Measurements from ENCODE around the gene PGBD5. TPM values are rescaled to one million over a fixed set of nuclear protein-coding genes. Genes with fewer than 3 reads are reported as not detected.

Gene PGBD5
- polyA plus RNA-seq, 1 donor (not counting 4 experiments of a cell fraction or from before 2014, with no cell fraction given), result 0.28 TPM

DNA sequence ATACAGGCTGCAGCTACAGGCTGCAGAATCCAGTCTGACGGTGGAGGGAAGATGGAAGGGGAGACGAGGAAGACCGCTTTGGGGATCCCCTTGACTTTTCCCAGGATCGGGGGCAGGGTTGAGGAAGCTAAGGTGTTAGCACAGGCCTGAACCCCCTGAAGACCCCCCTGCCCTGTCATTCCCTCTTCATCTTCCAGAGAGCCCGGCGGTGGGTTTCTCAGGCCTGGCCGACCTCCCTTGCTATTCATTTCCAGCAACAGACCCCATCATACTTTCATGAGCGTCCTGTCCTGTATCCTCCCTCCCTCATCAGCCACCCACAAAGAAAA lies 112.0 kb downstream of the PGBD5 start:
- dilution Hi-C loops (cut with MboI; ENCODE audit: extremely low pct_ligation_motif_present, low sequenced_read_pairs), result no loop called here
- DNase-seq (ENCODE audit: low read depth, low spot score), result no peak
- FAIRE-seq, result no peak
- Histone ChIP-seq H3K4me1 (ENCODE audit: control insufficient read depth, extremely low read depth, insufficient read depth, low read length) (no peaks in the 10 kb centered on the region), H3K9me1 (ENCODE audit: control insufficient read depth, extremely low read depth, insufficient read depth, low read length) (no peaks in the 10 kb centered on the region), H3K9ac (ENCODE audit: control insufficient read depth, extremely low read depth, insufficient read depth, low read length) (no peak overlapping the region), H3K27me3 (ENCODE audit: control insufficient read depth, extremely low read depth, insufficient read depth, low read length) (peaks cover 20% of the 10 kb centered on the region), H2AFZ (ENCODE audit: control insufficient read depth, low read length) (no peak overlapping the region), H3K79me2 (ENCODE audit: control insufficient read depth, insufficient read depth, low read length) (no peaks in the 10 kb centered on the region), H3K9me3 (ENCODE audit: control insufficient read depth, low read depth, low read length) (no peaks in the 10 kb centered on the region), H4K20me1 (ENCODE audit: control insufficient read depth, extremely low read depth, insufficient read depth, low read length) (no peaks in the 10 kb centered on the region), H3K4me3 (ENCODE audit: control insufficient read depth in 2 of 3, extremely low read depth in 1 of 3, insufficient read depth in 2 of 3, low read depth in 1 of 3, low read length in 3 of 3) (no peak overlapping the region), H3K27ac (ENCODE audit: control insufficient read depth, insufficient read depth, low read length) (no peak overlapping the region), H3K36me3 (ENCODE audit: control insufficient read depth in 2 of 2, extremely low read depth in 1 of 2, insufficient read depth in 2 of 2, low read length in 2 of 2) (no peaks in the 10 kb centered on the region), H3K4me2 (ENCODE audit: control insufficient read depth, extremely low read depth, insufficient read depth, low read depth, low read length) (no peak overlapping the region)
- no peak for TF ChIP-seq EZH2 (IDR thresholded peaks at IDR 0.05; ENCODE audit: low read length)
- TF ChIP-seq, protein P1, sequence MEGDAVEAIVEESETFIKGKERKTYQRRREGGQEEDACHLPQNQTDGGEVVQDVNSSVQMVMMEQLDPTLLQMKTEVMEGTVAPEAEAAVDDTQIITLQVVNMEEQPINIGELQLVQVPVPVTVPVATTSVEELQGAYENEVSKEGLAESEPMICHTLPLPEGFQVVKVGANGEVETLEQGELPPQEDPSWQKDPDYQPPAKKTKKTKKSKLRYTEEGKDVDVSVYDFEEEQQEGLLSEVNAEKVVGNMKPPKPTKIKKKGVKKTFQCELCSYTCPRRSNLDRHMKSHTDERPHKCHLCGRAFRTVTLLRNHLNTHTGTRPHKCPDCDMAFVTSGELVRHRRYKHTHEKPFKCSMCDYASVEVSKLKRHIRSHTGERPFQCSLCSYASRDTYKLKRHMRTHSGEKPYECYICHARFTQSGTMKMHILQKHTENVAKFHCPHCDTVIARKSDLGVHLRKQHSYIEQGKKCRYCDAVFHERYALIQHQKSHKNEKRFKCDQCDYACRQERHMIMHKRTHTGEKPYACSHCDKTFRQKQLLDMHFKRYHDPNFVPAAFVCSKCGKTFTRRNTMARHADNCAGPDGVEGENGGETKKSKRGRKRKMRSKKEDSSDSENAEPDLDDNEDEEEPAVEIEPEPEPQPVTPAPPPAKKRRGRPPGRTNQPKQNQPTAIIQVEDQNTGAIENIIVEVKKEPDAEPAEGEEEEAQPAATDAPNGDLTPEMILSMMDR (optimal IDR thresholded peaks at IDR 0.05 in 1 of 3, IDR thresholded peaks at IDR 0.05 in 1 of 3, conservative IDR thresholded peaks at IDR 0.05 in 1 of 3; ENCODE audit: extremely low read depth in 1 of 3, insufficient read depth in 2 of 3, low read length in 3 of 3), result no peak

DNA sequence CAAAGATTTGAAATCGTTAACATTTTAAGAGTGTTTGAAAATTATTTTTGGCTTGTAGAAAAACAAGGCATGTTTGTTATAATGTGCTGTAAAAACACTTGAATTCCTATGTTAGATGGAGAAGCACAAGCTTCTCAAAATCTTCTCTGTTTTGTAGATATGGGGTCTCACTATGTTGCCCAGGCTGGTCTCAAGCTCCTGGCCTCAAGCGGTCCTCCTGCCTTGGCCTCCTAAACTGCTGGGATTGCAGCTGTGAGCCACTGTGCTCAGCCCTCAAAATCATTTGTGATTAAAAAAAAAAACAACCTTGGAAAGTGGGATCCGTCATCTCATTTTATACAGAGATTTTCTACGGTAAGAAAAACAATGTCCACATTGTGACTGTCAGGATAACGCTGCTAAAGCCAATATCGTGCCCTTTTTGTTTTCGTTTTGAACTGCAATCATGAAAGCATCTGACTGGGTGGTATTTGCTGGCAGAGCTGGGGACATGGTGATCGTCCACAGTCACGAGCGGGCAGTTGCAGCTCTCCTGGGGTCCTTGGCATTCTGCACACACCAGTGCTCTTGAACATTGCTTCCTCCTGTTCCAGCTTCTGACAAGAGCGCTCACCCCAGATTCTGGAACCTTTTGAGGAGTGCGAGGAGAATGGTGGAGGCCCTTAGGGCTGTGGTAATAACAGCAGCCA lies 112.5 kb downstream of the PGBD5 start:
- H3K4me1 ChIP-seq (ENCODE audit: control insufficient read depth, extremely low read depth, insufficient read depth, low read length), result no peaks in the 10 kb centered on the region

More for the DNA sequence above, 112.5 kb downstream of the PGBD5 start:
- TF ChIP-seq, protein P1 (optimal IDR thresholded peaks at IDR 0.05 in 1 of 3, IDR thresholded peaks at IDR 0.05 in 1 of 3, conservative IDR thresholded peaks at IDR 0.05 in 1 of 3; ENCODE audit: extremely low read depth in 1 of 3, insufficient read depth in 2 of 3, low read length in 3 of 3), result no peak
- no peak for TF ChIP-seq EZH2 (IDR thresholded peaks at IDR 0.05; ENCODE audit: low read length)
- DNase-seq (ENCODE audit: low read depth, low spot score), result no peak
- no peaks in the 10 kb centered on the region for H3K9me3 ChIP-seq (ENCODE audit: control insufficient read depth, low read depth, low read length)
- H3K4me2 ChIP-seq (ENCODE audit: control insufficient read depth, extremely low read depth, insufficient read depth, low read depth, low read length), result no peak overlapping the region
- H3K27ac ChIP-seq (ENCODE audit: control insufficient read depth, insufficient read depth, low read length), result no peak overlapping the region
- H3K9ac ChIP-seq (ENCODE audit: control insufficient read depth, extremely low read depth, insufficient read depth, low read length), result no peak overlapping the region
- no peak for FAIRE-seq
- no peaks in the 10 kb centered on the region for H4K20me1 ChIP-seq (ENCODE audit: control insufficient read depth, extremely low read depth, insufficient read depth, low read length)
- H3K9me1 ChIP-seq (ENCODE audit: control insufficient read depth, extremely low read depth, insufficient read depth, low read length), result no peaks in the 10 kb centered on the region
- no peak overlapping the region for H2AFZ ChIP-seq (ENCODE audit: control insufficient read depth, low read length)
- no peaks in the 10 kb centered on the region for H3K36me3 ChIP-seq (ENCODE audit: control insufficient read depth in 2 of 2, extremely low read depth in 1 of 2, insufficient read depth in 2 of 2, low read length in 2 of 2)
- no peaks in the 10 kb centered on the region for H3K79me2 ChIP-seq (ENCODE audit: control insufficient read depth, insufficient read depth, low read length)
- dilution Hi-C loops (cut with MboI; ENCODE audit: extremely low pct_ligation_motif_present, low sequenced_read_pairs), result no loop called here
- peaks cover 20% of the 10 kb centered on the region for H3K27me3 ChIP-seq (ENCODE audit: control insufficient read depth, extremely low read depth, insufficient read depth, low read length)
- H3K4me3 ChIP-seq (ENCODE audit: control insufficient read depth in 2 of 3, extremely low read depth in 1 of 3, insufficient read depth in 2 of 3, low read depth in 1 of 3, low read length in 3 of 3), result no peak overlapping the region

Measured in keratinocyte (primary cell).